Measurements from ENCODE around the gene WDR64.
"Not testable (repeated sequence)": the region's sequence is repeated elsewhere in the genome, so short reads cannot be mapped to it uniquely, and the experiment has no call there.

Gene WDR64

DNA sequence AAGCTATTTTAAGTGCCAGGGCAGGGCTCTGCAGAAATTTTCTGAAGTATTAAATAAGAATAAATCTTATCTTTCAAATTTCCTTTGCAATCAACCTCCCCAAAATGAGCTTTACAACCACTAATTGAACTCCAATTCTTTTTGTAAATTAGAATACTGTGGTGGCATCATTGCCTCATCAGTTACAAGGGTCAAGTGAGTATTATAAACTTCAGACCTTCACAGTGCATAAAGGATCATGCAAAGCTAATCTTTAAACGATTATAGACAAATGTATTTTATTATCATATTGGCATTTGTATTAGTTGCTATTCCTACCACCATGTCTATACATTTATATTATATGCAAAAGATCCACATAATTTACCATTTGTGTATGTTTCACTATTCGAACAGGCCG, 19.1 kb upstream of the WDR64 start:
- DNase-seq: no peak

- DNase-seq: no peak
These were observed 16.4 kb upstream of the WDR64 start for GRCh38 chr1:241635556-241636152.

- DNase-seq: no peak
These were observed 15.8 kb upstream of the WDR64 start for GRCh38 chr1:241636291-241636690.

DNA sequence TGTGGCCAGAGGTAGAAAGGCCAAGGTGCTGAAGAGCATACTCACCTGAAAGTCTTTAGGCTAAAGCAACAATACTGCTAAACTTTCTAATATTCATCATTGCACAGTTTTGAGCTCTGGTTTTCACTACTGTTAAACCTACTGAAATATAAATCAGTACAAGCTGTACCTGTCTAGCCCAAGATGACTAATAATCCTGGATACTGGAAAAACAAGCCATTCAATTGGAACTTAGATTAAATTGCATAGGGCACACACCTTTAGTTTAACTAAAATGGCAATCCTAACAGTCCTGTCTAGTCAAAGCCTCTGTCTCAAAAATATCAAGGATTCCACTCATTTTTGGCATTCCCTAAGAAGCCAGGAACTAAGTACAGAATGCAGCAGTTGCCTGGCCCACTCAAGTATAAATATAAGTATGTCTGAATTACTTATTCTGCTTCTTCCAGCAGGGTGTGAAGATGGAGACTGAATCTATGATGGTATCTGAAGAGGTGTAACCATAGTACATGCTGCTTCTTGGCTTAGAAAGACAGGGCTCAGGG, 15.0 kb upstream of the WDR64 start:
- no peak for DNase-seq

- no peak for DNase-seq
These were observed 14.5 kb upstream of the WDR64 start for GRCh38 chr1:241637604-241638003.

DNA sequence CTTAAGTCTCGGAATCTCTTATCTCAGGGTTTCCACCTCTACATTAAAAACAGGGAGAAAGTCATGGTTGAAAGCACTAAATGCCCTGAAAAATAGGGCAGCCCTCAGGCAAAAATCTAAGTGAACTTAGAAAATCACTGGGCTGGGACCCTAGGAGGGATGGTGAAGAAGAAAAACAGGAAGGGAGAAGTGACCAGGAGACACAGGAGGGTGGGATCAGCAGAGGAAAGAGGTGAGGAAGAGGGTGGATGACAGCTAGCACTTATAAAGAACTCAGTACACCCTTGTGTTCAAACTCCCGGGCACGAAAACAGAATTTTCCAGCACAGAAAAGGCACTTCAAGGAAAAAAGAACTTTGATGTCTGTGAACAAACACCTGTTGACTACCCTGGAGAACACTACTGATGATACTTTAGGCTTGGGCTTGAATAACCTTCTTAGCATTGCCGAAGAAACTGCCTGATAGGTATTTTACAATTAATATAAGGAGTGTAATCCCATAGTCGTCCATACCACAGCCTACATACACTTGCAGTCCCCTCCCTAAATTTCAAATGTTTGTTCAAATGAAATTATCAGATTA, 13.9 kb upstream of the WDR64 start:
- no peak for DNase-seq

DNA sequence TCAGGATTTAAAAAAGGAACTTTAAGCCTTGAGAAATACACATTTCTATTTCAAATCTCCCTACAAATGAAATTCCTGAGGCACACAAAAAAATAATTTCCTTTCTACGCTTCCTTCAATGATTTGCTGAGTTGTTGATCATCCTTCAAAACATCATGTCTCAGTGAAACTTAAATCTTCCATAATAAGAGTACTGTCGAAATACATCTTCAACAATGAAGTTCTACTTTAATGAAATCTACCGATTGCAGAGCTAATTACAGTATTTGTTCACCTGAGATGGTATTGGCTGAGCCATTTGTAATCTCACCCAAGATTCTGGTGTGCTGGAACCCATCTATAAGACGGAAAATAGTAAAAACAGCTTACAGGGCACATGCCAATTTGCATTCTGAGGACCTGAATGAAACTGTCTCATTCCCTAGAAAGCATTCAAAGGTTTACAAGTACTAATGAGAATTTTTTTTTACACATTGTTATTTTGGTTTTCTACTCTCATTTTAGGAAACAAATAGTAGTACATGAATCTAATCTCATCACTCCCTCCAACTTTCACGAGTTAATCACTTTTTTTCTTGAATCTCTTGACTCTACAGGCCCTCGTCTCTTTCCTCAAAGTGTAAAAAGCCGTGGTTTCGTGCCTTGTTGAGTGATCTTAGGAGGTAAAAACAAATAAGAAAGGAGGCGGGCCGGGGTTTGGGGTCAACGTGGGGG, 13.0 kb upstream of the WDR64 start:
- DNase-seq: no peak

GRCh38 chr1:241639623-241640148, 12.4 kb upstream of the WDR64 start:
- peak; percentile 69 to 74 for DNase-seq

DNA sequence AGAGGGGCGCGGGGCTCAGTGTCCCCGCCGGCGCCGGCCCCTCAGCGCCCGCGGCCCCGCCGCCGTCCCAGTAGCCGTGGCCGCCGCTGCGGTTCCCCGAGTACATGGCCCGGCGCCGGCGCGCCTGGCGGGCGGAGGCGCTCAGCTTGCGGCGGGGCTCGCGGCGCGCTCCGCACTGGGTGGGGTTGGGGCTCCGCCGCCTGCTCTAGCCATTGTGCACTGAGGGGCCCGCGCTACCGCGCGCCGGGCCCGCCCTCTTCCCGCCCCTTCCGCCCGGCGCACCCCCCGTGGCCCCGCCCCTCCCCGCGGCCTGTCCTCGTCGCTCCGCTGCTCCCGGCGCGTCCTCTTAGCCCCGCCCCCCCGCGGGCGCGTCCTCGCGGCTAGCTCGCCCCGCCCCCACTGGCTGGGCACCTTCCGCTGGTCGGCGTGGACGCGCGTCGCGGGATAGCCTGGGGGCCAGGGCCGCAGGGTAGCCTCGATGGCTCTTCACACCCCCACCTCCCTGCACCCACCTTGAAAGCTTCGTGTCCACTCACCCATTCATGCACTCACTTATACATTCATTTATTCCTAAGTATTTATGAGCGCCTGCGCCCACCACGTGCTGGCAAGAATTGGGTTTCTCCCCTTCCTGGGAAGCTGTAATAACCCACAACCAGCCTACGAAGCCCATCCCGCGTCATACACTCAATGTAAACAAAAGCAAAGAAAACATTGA, 11.8 kb upstream of the WDR64 start, which contains the start of the genes CHML and OPN3:
Gene CHML (minus strand): TSS at position 221 of the 718 bp plus-strand sequence. CDS start 4,603 bp downstream, outside the sequence.
Gene OPN3 (minus strand): TSS at position 221 of the 718 bp plus-strand sequence. CDS start 115 bp downstream, at position 106.
- peak; percentile 93 to 96 for DNase-seq

- DNase-seq: no peak
These were observed 11.0 kb upstream of the WDR64 start for GRCh38 chr1:241640867-241641622.

DNA sequence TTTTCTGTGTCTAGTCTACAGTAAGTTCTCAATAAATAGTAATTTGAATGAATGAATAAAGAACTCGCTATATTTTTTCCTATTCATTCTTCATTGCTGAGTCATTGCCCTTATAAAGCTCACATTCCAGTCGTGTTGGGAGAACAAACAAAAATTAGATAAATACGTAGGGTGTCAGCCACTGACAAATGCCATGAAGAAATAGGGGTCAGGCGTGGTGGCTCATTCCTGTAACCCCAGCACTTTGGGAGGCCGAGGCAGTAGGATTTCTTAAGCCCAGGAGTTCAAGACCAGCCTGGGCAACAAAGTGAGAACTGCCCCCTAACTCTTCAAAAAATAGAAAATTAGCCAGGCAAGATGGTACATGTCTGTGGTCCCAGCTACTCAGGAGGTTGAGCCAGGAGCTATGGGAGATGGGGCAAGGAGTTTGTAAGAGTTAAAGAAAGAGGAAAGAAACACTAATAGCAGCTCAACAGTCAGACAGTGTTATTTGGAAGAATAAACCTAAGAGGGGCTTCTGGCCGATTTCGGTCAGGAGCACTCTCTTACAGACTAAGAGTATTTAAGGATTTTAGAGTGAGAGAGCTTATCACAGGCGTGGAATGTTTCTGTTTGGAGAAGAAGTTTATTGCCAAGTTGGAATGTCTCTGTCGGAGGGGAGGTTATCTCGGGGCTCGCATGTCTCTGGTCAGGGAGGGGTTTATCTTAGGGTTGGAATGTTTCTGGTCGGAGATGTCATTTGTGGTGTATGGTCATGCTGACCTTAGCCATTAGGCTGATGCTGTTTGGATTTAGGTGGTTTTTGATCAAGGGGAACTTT, 10.1 kb upstream of the WDR64 start:
- no peak for DNase-seq

DNA sequence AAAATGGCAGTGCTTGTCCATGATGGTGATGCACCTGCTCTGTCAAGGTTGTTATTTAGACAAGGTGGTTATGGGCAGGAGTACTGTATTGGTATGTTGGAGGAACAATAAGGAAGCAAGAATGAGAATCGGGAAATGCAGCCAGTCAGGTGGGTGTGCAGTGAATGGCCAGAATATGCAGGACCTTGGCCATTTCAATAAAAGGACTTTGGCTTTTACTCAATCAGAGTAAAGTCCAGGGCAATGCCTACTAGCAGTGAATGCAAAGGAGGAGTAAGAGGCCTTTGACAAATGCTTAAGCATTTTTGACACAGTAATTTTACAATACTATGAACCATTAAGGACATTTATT, 9.5 kb upstream of the WDR64 start:
- DNase-seq: no peak

GRCh38 chr1:241644259-241644658, 7.8 kb upstream of the WDR64 start:
- DNase-seq: no peak

- DNase-seq: no peak
These were observed 6.9 kb upstream of the WDR64 start for GRCh38 chr1:241645199-241645598.

DNA sequence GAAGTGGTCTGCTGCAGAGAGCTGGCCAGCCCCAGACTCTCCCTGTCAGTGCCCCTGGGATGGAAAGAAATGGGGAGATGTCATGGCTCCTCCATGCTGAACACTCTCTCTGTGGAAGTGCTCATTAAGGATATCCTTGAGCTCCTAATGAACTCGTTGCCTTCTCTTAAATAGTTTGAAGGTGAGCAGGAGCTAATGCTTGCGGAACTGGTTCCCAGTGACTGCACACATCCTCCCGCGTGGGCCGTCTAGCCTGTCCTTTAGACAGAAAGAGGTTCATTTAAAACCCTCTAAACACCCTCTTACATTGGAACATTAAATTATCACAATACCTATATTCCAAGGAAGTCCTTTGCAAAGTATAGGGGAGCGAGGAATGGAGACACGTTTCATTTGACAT, 5.9 kb upstream of the WDR64 start:
- no peak for DNase-seq

DNA sequence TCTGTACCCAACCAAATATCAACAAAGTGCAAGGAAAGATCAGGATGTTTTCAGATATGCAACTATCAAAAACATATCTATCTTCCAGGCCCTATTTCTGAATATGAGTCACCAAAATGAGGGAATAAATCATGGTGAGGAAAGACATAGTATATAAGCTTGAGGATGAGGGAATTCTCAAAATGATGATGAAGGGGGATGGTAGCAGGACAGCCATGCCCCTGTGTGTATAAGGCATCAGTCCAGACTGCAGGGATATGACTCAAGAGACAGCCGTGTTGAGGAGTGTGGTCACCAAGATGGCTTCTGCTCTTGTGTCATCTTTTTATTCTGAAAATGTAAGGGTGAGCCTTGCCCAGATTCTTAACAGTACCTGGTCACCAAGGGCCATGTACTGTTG, 4.4 kb upstream of the WDR64 start:
- no peak for DNase-seq

DNA sequence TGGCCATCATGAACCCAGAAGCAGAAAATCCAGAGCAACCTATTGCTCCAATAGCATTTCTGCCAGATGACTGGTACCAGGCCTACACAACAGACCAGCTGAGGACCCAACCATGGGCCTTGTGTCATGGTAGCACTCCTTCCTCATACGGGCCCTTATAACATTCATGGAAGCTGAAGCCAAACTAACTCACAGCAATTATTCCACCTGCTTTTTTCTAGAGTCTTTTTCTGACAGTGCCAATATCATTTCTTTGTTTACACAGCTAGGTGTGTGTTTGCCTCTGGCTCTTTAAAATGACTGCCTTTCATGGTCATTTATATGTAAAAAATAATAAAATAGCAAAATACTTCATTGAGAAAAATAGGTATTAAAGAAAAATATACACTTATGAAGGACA, 3.9 kb upstream of the WDR64 start:
- DNase-seq: no peak

- DNase-seq: no peak
These were observed 1.9 kb downstream of the WDR64 start for GRCh38 chr1:241654019-241654418.

GRCh38 chr1:241654641-241655040, 2.6 kb downstream of the WDR64 start:
- DNase-seq: no peak

DNA sequence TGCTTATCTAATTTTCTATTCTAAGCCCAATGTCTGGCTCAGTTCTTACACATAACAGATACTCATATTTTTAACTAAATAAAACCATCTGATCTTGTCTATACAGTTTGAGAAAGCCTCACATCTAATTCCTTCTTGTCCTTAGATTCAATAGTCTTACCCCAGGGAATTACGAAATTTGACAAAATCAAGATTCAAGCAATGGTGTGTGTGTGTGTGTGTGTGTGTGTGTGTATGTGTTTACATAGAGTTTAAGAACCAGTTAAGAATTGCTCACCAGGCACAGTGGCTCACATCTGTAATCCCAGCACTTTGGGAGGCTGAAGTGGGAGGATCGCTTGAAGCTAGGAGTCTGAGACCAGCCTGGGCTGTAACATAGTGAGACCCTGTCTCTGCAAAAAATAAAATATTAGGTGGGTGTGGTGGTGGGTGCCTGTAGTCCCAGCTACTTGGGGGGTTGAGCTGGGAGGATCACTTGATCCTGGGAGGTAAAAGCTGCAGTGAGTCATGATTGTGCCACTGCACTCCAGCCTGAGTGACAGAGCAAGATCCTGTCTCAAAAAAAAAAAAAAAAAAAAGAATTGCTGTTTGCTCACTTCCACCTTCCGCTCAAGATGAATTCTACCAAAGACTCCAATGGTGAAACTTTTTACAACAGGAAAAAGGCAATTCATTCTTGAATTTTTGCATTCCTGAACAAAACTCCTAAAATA, 6.2 kb downstream of the WDR64 start:
- DNase-seq: no peak

GRCh38 chr1:241659016-241659415, 6.9 kb downstream of the WDR64 start:
- DNase-seq: not testable (repeated sequence)
